ENCODE results near the gene KLHL21. TPM values are rescaled to one million over a fixed set of nuclear protein-coding genes. Genes with fewer than 3 reads are reported as not detected.

The KLHL21 gene
- total RNA-seq, 1 donor from 2014 or later, result 9.2 TPM

DNA sequence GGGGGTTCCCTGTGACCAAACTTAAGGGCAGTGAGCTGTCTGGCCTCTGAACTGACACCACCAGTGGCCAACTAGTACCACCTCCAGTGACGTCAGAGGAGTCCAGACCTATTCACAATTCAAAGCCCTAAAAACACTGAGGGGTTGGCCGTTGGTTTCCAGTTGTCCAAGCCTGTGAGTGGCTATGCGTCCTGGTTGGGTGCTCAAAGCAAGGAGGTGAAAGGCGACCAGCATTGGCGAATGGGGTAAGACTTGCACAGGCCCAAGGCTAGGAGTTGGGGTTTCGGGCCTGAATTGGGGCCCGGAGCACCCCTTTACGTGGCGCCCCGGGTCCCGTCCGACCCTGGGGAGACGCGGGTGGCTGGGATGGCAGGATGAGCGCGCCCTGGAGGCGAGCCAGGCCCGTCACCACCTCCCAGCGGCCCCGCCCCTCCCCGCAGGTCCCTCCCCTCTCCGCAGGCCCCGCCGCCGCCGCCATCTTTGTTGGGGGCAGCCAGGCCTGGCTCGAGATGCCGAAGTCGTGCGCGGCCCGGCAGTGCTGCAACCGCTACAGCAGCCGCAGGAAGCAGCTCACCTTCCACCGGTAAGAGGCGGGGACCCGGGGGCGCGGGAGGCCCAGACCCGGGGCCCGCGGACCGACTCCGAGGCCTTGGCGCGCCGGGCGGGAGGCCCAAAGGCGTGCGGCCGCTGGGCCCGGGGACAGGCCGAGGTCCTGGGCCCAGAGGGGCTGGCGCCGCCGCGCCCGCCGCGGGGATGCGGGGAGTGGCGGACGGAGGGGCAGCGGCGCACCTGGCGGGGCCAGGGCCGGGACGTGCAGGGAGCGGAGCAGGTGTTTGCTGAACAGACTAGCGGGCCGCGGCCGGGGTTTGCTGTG lies 22.3 kb upstream of the KLHL21 start, which contains the start of gene THAP3:
Gene THAP3, plus strand, starts transcription at position 159 of the 874 bp plus-strand sequence. Its CDS starts 351 bp downstream, at position 510.
- Mint-ChIP-seq H3K27me3 (ENCODE audit: unreplicated experiment) (peaks cover 10% of the 10 kb centered on the region), H3K4me3 (ENCODE audit: unreplicated experiment) (peak within 1 kb of the TSS; percentile 95), H3K36me3 (ENCODE audit: unreplicated experiment) (no peaks in the 10 kb centered on the region), H3K9me3 (ENCODE audit: unreplicated experiment) (peaks cover 10% of the 10 kb centered on the region), H3K27ac (ENCODE audit: unreplicated experiment) (peak within 1 kb of the TSS; percentile 89), H3K4me1 (ENCODE audit: low read depth, unreplicated experiment) (peaks cover 11% of the 10 kb centered on the region)
- TF ChIP-seq, protein P1, sequence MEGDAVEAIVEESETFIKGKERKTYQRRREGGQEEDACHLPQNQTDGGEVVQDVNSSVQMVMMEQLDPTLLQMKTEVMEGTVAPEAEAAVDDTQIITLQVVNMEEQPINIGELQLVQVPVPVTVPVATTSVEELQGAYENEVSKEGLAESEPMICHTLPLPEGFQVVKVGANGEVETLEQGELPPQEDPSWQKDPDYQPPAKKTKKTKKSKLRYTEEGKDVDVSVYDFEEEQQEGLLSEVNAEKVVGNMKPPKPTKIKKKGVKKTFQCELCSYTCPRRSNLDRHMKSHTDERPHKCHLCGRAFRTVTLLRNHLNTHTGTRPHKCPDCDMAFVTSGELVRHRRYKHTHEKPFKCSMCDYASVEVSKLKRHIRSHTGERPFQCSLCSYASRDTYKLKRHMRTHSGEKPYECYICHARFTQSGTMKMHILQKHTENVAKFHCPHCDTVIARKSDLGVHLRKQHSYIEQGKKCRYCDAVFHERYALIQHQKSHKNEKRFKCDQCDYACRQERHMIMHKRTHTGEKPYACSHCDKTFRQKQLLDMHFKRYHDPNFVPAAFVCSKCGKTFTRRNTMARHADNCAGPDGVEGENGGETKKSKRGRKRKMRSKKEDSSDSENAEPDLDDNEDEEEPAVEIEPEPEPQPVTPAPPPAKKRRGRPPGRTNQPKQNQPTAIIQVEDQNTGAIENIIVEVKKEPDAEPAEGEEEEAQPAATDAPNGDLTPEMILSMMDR (IDR thresholded peaks at IDR 0.05; ENCODE audit: partially characterized antibody, unreplicated experiment), result no peak
- DNase-seq, result peak; percentile 96

DNA sequence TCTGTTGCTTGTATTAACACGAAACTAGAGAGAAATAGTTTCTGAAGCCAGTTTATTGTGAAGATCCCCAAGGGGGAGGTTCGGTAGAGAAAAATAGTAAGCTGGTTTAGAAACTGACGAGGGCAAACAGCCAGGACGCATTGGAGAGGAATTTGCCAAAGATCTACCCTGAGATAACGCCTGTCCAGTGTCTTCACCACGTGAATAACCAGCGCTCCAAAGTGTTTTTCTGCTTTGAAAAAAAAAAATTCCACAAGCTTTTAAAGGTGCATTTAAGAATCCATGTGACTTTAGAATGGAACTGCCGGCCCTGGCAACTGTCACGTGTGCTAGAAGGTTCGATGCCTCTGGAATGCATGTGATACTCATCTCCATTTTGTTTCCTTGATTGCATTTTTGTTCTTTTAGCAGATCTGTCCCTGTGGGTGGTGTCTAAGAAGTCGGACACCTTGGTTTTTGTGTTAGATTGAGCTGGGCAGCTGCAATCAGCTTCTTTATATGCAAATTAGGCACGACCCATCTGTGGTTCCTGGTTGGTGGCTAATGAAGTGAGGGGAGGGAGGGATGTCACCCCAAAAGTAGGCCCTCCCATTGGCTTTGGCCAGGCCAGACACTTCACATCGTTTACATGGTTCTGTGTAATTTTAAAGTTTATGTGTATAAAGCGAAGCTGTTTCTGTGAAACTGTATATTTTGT lies 20.7 kb upstream of the KLHL21 start:
- Mint-ChIP-seq H3K4me3 (ENCODE audit: unreplicated experiment) (no peak overlapping the region), H3K36me3 (ENCODE audit: unreplicated experiment) (no peaks in the 10 kb centered on the region), H3K9me3 (ENCODE audit: unreplicated experiment) (peaks cover 7% of the 10 kb centered on the region), H3K27ac (ENCODE audit: unreplicated experiment) (no peak overlapping the region), H3K4me1 (ENCODE audit: low read depth, unreplicated experiment) (peaks cover 11% of the 10 kb centered on the region), H3K27me3 (ENCODE audit: unreplicated experiment) (peaks cover 8% of the 10 kb centered on the region)
- TF ChIP-seq, protein P1 (IDR thresholded peaks at IDR 0.05; ENCODE audit: partially characterized antibody, unreplicated experiment), result no peak
- DNase-seq, result no peak

DNA sequence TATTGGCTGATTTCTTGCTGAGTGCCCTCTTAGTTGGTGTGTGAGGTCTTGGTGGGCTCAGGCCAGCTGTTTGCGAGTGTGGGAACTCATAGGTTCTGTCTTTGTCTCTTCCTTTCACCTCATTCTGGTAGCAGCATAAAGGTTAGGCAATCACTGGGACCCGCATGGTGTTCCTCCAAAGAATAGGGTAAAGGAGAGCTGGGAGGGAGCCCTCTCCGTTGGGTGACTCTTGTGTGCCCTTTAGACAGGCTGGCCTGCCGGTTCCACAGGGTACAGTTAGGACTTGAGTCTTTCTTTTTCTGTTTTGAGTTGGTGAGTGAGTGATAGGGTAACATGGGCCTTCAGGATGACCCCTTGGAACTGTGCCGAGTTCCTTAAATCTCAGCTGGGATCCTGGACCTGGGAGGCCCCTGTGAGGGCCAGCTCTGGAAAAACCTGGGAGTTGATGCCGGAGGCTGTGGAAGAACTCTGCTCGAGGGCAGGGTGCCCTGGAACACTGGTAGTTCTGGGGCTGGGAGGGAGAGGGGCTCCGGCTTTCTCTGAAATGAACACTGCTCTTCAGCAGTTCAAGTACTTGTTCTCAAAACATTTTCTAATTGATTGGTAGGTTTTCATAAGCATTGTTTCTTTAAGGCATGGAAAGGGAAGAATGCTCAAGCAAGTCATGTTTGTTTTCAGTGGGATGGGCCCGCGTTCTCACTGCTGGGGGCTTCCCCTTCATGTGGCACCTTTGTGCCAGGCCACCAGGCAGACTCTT lies 19.9 kb upstream of the KLHL21 start:
- H3K9me3 Mint-ChIP-seq (ENCODE audit: unreplicated experiment), result peaks cover 7% of the 10 kb centered on the region
- peaks cover 5% of the 10 kb centered on the region for H3K27me3 Mint-ChIP-seq (ENCODE audit: unreplicated experiment)
- DNase-seq, result no peak
- H3K4me1 Mint-ChIP-seq (ENCODE audit: low read depth, unreplicated experiment), result peaks cover 5% of the 10 kb centered on the region
- TF ChIP-seq, protein P1 (IDR thresholded peaks at IDR 0.05; ENCODE audit: partially characterized antibody, unreplicated experiment), result no peak
- H3K4me3 Mint-ChIP-seq (ENCODE audit: unreplicated experiment), result no peak overlapping the region
- H3K27ac Mint-ChIP-seq (ENCODE audit: unreplicated experiment), result no peak overlapping the region
- no peaks in the 10 kb centered on the region for H3K36me3 Mint-ChIP-seq (ENCODE audit: unreplicated experiment)

DNA sequence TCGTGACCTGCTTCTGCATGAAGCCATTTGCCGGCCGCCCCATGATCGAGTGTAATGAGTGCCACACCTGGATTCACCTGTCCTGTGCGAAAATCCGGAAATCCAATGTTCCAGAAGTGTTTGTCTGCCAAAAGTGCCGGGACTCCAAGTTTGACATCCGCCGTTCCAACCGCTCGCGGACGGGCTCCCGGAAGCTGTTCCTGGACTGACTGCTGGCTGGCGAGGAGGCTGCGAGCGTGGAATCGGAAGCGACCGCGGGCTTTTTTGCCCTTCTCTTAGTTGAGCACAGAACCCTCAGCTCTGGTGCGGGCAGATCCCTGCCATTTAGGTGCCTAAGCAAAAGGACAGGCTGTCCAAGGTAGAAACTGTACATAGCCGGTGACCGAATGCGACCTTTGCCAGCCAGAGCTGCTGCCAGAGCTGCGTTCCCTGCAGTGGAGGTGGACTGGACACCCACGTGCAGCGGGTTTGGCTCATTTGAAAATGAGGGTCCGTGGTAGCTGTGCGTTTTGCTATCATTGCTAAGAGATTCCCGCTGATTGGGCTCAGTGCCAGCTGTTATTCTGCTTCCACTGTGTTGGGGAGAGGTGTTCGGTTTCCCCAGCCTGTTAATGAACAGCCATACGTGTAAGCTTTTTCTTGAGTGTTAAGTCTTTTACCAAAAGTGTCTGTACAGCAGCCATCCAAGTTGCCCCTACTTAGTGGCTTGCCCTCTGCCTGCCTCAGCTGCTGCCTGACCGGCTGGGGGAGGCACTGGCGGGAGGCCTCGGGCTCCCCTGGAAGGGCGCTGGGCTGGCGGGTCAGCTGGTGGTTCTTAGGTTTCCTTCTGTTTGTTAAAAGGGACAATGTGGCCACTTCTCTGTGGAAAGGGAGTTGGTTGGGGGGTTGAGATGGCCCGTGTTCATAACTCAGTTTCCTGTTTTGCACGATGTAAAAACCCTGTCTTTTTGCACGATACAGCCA lies 19.0 kb upstream of the KLHL21 start:
- Mint-ChIP-seq H3K27ac (ENCODE audit: unreplicated experiment) (no peak overlapping the region), H3K36me3 (ENCODE audit: unreplicated experiment) (no peaks in the 10 kb centered on the region), H3K9me3 (ENCODE audit: unreplicated experiment) (peaks cover 4% of the 10 kb centered on the region), H3K4me1 (ENCODE audit: low read depth, unreplicated experiment) (peaks cover 4% of the 10 kb centered on the region), H3K27me3 (ENCODE audit: unreplicated experiment) (peaks cover 7% of the 10 kb centered on the region), H3K4me3 (ENCODE audit: unreplicated experiment) (no peak overlapping the region)
- TF ChIP-seq, protein P1 (IDR thresholded peaks at IDR 0.05; ENCODE audit: partially characterized antibody, unreplicated experiment), result no peak
- DNase-seq, result no peak

Data from glutamatergic neuron (in vitro differentiated cells).